Measurements from ENCODE around the gene AUTS2. TPM values are rescaled to one million over a fixed set of nuclear protein-coding genes. Genes with fewer than 3 reads are reported as not detected.

Gene AUTS2
- total RNA-seq, 1 experiment from 2014 or later = not detected

DNA sequence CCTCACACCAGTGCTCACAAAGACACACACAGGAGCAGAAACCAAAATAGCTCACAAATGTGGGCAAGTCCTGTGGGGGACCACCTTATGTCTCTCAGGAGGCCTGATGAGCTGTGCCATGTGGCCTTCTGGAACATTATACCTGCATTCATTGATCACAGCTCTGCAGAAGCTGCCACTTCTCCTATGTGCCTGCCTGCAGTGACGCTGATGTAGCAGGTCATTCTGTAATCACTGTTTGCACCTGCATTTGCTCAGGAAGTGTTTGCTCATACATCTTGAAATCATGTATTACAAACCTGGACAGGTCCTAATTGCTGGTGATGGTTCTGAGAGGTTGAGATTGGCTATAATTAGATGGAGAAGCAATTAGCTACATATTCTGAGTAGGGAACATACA, 310.2 kb downstream of the AUTS2 start:
- BruUV-seq (replicated peaks) = no TSS peak
- no peaks in the 10 kb centered on the region for H3K36me3 Mint-ChIP-seq (ENCODE audit: insufficient read depth, unreplicated experiment)
- no peak for TF ChIP-seq CTCF (IDR thresholded peaks at IDR 0.05; ENCODE audit: unreplicated experiment)
- CTCF ChIA-PET = no interaction called here
- no peak overlapping the region for H3K27ac Mint-ChIP-seq (ENCODE audit: unreplicated experiment)
- no peak for DNase-seq
- H3K27me3 Mint-ChIP-seq (ENCODE audit: unreplicated experiment) = no peaks in the 10 kb centered on the region
- no peak overlapping the region for H3K4me3 Mint-ChIP-seq (ENCODE audit: low read depth, unreplicated experiment)
- peaks cover 3% of the 10 kb centered on the region for H3K9me3 Mint-ChIP-seq (ENCODE audit: low read depth, unreplicated experiment)
- intact Hi-C loops (cut with micrococcal nuclease; ENCODE audit: unreplicated experiment) = no loop called here
- H3K4me1 Mint-ChIP-seq (ENCODE audit: low read depth, unreplicated experiment) = no peaks in the 10 kb centered on the region

DNA sequence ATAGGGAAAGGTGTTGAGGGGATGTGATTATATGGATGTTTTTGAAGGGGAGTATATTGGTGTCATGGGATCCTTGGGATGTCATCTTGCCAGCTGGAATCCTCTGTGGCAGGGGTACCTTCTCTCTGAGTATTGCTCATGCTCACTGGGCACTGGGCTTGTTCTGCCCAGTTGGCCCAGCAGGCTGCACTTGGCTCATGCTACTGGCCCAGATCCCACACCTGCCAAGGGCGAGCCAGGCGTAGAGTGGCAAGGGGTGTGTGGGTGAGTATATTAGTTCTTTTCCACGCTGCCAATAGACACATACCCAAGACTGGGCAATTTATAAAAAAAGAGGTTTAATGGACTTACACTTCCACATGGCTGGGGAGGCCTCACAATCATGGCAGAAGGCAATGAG, 311.9 kb downstream of the AUTS2 start:
- DNase-seq = no peak
- Mint-ChIP-seq H3K27me3 (ENCODE audit: unreplicated experiment) (no peaks in the 10 kb centered on the region), H3K9me3 (ENCODE audit: low read depth, unreplicated experiment) (peaks cover 3% of the 10 kb centered on the region), H3K4me3 (ENCODE audit: low read depth, unreplicated experiment) (no peak overlapping the region), H3K36me3 (ENCODE audit: insufficient read depth, unreplicated experiment) (no peaks in the 10 kb centered on the region), H3K4me1 (ENCODE audit: low read depth, unreplicated experiment) (no peaks in the 10 kb centered on the region), H3K27ac (ENCODE audit: unreplicated experiment) (no peak overlapping the region)
- no TSS peak for BruUV-seq (replicated peaks)
- CTCF ChIA-PET = no interaction called here
- TF ChIP-seq CTCF (IDR thresholded peaks at IDR 0.05; ENCODE audit: unreplicated experiment) = no peak
- intact Hi-C loops (cut with micrococcal nuclease; ENCODE audit: unreplicated experiment) = no loop called here

- H3K27ac Mint-ChIP-seq (ENCODE audit: unreplicated experiment) = no peak overlapping the region
- no peaks in the 10 kb centered on the region for H3K4me1 Mint-ChIP-seq (ENCODE audit: low read depth, unreplicated experiment)
- CTCF ChIA-PET = no interaction called here
- no TSS peak for BruUV-seq (replicated peaks)
- no peaks in the 10 kb centered on the region for H3K27me3 Mint-ChIP-seq (ENCODE audit: unreplicated experiment)
- no peaks in the 10 kb centered on the region for H3K36me3 Mint-ChIP-seq (ENCODE audit: insufficient read depth, unreplicated experiment)
- intact Hi-C loops (cut with micrococcal nuclease; ENCODE audit: unreplicated experiment) = no loop called here
- no peak overlapping the region for H3K4me3 Mint-ChIP-seq (ENCODE audit: low read depth, unreplicated experiment)
- no peak for DNase-seq
- no peak for TF ChIP-seq CTCF (IDR thresholded peaks at IDR 0.05; ENCODE audit: unreplicated experiment)
- H3K9me3 Mint-ChIP-seq (ENCODE audit: low read depth, unreplicated experiment) = peaks cover 3% of the 10 kb centered on the region
Measured at GRCh38 chr7:69911337-69911736, 313.1 kb downstream of the AUTS2 start.

DNA sequence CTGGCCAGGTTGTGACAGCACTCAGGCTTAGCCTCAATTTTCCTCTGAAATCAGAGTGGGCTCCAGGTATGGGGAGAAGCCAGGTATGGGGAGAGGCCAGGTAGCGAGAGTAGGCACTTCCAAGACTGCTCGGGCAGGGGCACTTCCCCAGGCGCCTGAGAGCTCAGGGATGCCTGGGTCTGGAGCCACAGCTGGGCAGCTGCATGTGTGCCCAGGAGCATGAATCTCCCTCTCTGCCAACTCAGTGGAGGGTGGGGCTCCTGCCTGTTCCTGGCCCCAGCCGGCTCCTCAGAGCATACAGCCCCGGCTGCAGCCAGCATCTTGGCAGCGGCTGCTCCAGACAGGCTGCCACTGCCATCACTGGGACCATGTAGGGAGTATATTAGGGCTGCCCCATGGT, 313.9 kb downstream of the AUTS2 start:
- no TSS peak for BruUV-seq (replicated peaks)
- no peak for TF ChIP-seq CTCF (IDR thresholded peaks at IDR 0.05; ENCODE audit: unreplicated experiment)

DNA sequence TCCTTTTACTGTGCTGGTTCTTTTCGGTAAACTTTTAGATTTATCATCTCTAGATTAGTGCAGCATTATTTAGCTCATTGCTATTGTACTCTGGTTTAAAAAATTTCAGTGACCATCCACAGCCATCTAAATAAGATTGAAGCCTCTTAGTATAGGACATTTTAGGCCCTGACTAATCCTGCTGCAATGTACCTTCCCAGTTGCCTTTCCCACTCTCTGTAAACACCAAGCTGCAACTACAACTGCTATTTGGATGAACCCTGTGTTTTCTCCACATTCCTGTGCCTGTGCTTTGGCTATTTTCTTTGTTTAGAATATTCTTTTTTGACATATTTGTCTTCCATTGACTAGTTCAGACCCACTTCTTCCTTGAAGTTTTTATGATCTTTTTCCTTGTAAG, 314.6 kb downstream of the AUTS2 start:
- CTCF ChIA-PET = no interaction called here

More for the DNA sequence above, 313.9 kb downstream of the AUTS2 start:
- CTCF ChIA-PET = no interaction called here
- no peaks in the 10 kb centered on the region for H3K27me3 Mint-ChIP-seq (ENCODE audit: unreplicated experiment)
- peaks cover 8% of the 10 kb centered on the region for H3K9me3 Mint-ChIP-seq (ENCODE audit: low read depth, unreplicated experiment)
- H3K36me3 Mint-ChIP-seq (ENCODE audit: insufficient read depth, unreplicated experiment) = no peaks in the 10 kb centered on the region
- no peak overlapping the region for H3K4me3 Mint-ChIP-seq (ENCODE audit: low read depth, unreplicated experiment)
- intact Hi-C loops (cut with micrococcal nuclease; ENCODE audit: unreplicated experiment) = no loop called here
- no peak for DNase-seq
- H3K27ac Mint-ChIP-seq (ENCODE audit: unreplicated experiment) = no peak overlapping the region
- H3K4me1 Mint-ChIP-seq (ENCODE audit: low read depth, unreplicated experiment) = no peaks in the 10 kb centered on the region

More for the DNA sequence above, 314.6 kb downstream of the AUTS2 start:
- H3K36me3 Mint-ChIP-seq (ENCODE audit: insufficient read depth, unreplicated experiment) = no peaks in the 10 kb centered on the region
- DNase-seq = no peak
- no peak overlapping the region for H3K27ac Mint-ChIP-seq (ENCODE audit: unreplicated experiment)
- no peak overlapping the region for H3K4me3 Mint-ChIP-seq (ENCODE audit: low read depth, unreplicated experiment)
- no peaks in the 10 kb centered on the region for H3K27me3 Mint-ChIP-seq (ENCODE audit: unreplicated experiment)
- no peaks in the 10 kb centered on the region for H3K4me1 Mint-ChIP-seq (ENCODE audit: low read depth, unreplicated experiment)
- peaks cover 7% of the 10 kb centered on the region for H3K9me3 Mint-ChIP-seq (ENCODE audit: low read depth, unreplicated experiment)
- no peak for TF ChIP-seq CTCF (IDR thresholded peaks at IDR 0.05; ENCODE audit: unreplicated experiment)
- intact Hi-C loops (cut with micrococcal nuclease; ENCODE audit: unreplicated experiment) = no loop called here
- BruUV-seq (replicated peaks) = no TSS peak
